Ishikawa (cell line): ENCODE data around the gene ADAM19.

ENCODE experiments used
- CEBPB ChIP-seq: IDR thresholded peaks from 2 replicates; pipeline ENCODE4 v1.6.1; 2012
- CREB1 ChIP-seq: IDR thresholded peaks from 2 replicates; pipeline ENCODE4 v1.6.1; 2012; ENCODE audit warnings: low read depth
- EGR1 ChIP-seq: IDR thresholded peaks from 2 replicates; pipeline ENCODE4 v1.6.1; 2012
- EP300 ChIP-seq: IDR thresholded peaks from 2 replicates; pipeline ENCODE4 v1.6.1; 2012; ENCODE audit warnings: borderline replicate concordance
- FOXM1 ChIP-seq: IDR thresholded peaks from 2 replicates; pipeline ENCODE4 v1.6.1; 2012; ENCODE audit warnings: low read depth, borderline replicate concordance
- NFIC ChIP-seq: IDR thresholded peaks from 2 replicates; pipeline ENCODE4 v1.6.1; 2012
- RAD21 ChIP-seq: IDR thresholded peaks from 2 replicates; pipeline ENCODE4 v1.6.1; 2012; ENCODE audit warnings: low read depth
- TAF1 ChIP-seq: IDR thresholded peaks from 2 replicates; pipeline ENCODE4 v1.6.1; 2012; ENCODE audit warnings: low read depth, mild to moderate bottlenecking
- TCF12 ChIP-seq: IDR thresholded peaks from 2 replicates; pipeline ENCODE4 v1.6.1; 2012; ENCODE audit warnings: low read depth
- TEAD4 ChIP-seq: IDR thresholded peaks from 2 replicates; pipeline ENCODE4 v1.6.1; 2012
- USF1 ChIP-seq: IDR thresholded peaks from 2 replicates; pipeline ENCODE4 v1.6.1; 2012
- YY1 ChIP-seq: IDR thresholded peaks from 2 replicates; pipeline ENCODE4 v1.6.1; 2012; ENCODE audit warnings: low read depth
- ZBTB7A ChIP-seq: IDR thresholded peaks from 2 replicates; pipeline ENCODE4 v1.6.1; 2012; ENCODE audit warnings: low read depth
- TF ChIP-seq, protein P1 (sequence below): IDR thresholded peaks from 2 replicates; pipeline ENCODE4 v1.6.1; 2012; ENCODE audit warnings: low read depth, mild to moderate bottlenecking
- TF ChIP-seq, protein P2 (sequence below): IDR thresholded peaks from 2 replicates; pipeline ENCODE4 v1.6.1; 2012

Gene ADAM19

DNA sequence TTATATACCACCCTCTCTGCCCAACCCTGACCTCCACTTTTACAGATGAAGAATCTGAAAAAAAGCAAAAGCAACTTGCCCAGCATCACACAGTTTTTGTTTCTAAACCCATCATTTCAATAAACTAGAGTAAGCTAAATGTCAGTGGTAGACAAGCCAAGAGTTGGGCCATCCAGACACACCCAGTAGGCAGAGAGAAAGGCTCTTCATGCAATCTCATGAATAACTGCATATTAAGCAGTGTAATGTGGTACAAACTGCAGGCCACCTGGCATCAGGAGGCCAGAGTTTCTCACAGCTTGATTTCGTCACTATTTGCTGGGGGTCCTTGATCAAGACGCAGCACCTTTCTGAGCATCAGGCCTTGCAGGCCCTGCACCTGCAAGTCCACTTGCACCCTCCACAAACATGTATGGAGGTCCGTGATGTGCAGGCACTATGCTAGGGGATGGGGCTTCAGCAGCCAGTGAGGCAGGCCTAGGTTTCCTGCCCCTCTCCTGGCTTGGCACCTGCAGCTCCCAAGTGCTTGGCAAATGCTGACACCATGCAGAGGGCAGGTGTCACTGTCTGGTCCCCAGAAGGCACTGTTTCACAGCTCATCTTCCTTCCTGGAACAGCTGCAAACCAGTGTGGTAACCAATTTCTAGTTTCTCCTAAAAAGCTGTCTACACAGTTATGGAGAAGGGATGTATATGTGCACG, 29.8 kb downstream of the ADAM19 start:
- TF ChIP-seq, protein P1, sequence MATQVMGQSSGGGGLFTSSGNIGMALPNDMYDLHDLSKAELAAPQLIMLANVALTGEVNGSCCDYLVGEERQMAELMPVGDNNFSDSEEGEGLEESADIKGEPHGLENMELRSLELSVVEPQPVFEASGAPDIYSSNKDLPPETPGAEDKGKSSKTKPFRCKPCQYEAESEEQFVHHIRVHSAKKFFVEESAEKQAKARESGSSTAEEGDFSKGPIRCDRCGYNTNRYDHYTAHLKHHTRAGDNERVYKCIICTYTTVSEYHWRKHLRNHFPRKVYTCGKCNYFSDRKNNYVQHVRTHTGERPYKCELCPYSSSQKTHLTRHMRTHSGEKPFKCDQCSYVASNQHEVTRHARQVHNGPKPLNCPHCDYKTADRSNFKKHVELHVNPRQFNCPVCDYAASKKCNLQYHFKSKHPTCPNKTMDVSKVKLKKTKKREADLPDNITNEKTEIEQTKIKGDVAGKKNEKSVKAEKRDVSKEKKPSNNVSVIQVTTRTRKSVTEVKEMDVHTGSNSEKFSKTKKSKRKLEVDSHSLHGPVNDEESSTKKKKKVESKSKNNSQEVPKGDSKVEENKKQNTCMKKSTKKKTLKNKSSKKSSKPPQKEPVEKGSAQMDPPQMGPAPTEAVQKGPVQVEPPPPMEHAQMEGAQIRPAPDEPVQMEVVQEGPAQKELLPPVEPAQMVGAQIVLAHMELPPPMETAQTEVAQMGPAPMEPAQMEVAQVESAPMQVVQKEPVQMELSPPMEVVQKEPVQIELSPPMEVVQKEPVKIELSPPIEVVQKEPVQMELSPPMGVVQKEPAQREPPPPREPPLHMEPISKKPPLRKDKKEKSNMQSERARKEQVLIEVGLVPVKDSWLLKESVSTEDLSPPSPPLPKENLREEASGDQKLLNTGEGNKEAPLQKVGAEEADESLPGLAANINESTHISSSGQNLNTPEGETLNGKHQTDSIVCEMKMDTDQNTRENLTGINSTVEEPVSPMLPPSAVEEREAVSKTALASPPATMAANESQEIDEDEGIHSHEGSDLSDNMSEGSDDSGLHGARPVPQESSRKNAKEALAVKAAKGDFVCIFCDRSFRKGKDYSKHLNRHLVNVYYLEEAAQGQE: no peak
- TF ChIP-seq RAD21: no peak
- TF ChIP-seq TCF12: no peak
- TF ChIP-seq, protein P2, sequence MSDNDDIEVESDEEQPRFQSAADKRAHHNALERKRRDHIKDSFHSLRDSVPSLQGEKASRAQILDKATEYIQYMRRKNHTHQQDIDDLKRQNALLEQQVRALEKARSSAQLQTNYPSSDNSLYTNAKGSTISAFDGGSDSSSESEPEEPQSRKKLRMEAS: no peak
- no peak for TF ChIP-seq EGR1
- TF ChIP-seq TEAD4: no peak
- no peak for TF ChIP-seq TAF1

DNA sequence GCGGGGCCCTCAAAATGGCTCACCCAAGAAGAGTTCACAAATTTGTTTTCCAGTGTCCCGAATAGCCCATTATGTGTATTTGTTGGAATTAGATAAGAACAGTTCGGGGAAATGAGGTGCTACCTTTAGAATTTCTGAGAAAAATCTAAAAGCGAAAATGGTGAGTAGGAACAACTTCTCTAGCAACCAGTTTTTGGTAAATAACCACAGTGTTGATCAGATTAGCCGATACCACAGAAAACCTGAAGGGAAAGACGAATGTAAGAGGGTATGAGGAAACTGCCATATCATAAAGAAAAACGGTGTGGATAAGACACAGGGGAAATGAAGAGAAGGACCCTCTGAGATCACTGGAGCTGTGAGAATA, 31.0 kb downstream of the ADAM19 start:
- TF ChIP-seq CREB1 (no peak), FOXM1 (no peak), USF1 (no peak), CEBPB (no peak), ZBTB7A (no peak)

DNA sequence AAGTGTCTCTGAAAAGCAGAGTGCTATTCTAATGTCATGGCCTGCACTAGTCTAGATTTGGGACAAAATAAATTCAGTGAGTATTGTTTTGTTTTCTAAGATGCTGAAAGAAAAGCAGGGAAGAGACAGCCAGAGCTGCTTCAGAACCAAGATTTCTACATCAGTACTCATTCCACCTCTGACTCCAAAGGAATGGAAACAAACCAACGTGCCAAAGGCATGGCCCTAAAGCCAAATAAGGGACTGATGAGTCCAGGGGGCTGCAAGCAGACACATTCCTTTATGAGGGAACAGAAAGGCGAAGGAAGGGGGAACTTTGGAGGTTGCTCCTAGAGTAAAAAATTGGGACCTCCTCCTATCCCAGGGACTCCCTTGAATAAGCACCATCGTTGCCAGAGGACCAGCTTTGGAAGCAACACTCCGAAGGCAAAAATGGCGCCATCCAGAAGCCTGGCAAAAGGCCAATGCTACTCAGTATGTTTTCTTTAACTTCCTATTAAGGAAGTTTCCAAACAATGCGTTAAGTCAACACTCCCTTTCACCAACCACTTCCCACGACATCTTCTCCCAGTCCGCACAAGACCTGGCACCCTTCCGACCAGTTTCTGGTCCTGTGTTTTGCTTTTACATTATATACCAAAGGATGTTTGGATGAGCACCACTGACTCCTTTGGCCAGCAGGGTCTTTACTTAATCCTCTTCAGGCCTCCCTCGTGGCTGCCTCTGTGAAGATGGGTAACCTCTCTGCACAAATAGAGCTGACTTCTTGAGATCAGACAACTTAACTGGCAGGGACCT, 31.6 kb downstream of the ADAM19 start:
- TF ChIP-seq FOXM1: no peak

DNA sequence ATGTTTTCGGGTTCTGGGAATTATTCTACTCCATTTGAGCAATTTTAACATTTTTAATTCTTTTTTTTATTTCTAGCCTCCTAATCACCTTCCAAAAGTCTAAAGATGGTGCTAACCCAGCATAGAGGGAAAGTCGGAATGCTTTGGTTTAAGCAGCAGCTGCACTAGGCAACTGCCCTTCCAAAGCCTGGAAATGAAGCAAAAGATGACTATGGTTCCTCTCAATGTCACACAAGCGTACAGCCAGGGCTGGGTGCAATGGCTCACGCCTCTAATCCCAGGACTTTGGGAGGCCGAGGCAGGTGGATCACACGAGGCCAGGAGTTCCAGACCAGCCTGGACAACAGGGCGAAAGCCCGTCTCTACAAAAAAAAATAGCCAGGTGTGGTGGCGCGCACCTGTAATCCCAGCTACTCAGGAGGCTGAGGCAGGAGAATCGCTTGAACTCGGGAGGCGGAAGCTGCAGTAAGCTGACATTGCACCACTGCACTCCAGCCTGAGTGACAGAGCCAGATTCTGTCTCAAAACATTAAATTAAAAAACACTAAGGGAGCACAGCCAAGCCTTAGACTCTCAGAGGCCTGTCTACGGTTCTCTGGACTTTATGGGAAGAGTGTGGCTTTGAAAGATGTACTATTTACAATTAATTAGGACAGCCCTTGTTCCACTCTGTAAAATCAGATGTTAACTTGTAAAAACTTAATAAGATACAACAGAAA, 33.1 kb downstream of the ADAM19 start:
- TF ChIP-seq CREB1 (no peak), TCF12 (no peak), RAD21 (no peak), USF1 (no peak), YY1 (no peak), EGR1 (no peak), NFIC (no peak), FOXM1 (no peak), CEBPB (no peak), TEAD4 (no peak), ZBTB7A (no peak)
- TF ChIP-seq, protein P2: no peak
- TF ChIP-seq, protein P1: no peak

DNA sequence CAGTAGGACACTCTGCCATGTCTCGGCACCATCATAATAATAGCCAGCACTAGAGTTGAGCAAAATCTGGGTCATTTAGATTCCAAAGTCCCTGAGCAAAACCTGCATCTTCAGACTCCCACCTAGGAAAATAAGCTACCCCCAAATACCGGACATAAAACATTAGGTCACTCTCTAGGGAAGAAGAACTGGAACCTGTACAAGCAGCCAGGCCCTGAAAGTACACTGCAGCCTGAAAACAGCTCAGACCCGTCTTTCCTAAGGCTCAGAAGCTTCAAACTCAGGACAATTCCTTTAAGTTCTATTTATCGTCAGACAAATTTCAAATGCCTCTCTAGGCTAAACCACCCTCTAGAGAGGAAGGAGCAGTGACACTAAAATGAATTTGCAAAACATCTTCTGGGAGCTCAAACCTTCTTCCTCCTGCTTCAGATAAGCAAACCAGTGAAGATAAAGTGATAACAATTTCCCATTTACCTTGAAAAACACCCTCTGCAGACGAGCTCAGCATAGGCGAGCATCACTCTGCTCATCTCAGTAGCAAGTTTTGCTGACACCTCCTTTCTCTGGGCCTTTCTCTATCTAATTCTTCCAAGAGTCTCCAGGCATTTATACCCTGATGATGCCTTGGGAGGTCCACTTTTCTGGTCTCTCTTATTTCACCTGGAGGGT, 34.0 kb downstream of the ADAM19 start:
- no peak for TF ChIP-seq EGR1

DNA sequence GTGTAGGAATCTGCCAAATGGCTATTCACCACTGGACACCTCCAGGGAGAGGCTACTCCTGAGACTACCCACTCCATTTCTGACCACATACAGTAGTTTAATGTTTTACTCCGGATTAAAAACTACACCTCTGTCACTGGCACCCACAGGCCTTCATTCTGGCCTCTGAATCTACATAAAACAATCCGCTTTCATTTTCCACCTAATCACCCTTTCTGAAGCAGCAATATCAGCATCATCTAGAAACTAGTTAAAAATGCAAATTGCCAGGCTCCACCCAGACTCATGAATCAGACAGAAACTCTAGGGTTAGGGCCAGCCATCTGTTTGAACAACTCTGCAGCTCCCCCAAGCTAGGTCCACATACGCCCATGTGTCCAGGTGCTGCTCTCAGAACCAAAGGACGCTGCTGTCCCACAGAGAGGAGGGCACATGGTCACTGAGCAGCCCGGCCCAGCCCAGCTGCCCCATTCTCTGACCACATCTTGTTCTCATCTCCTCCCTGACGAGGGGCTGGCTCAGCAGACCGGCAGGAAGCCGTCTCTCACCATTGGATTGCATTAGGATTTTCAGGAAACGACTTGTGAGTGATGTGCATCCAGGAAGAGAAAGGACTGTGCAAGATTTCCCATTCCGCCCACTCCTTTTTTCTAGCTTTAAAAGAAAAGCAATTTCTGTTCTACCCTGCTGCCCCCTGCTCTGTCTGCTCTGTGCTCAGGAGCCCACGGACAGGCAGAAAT, 34.7 kb downstream of the ADAM19 start:
- TF ChIP-seq FOXM1: no peak
- TF ChIP-seq EP300: no peak
- no peak for TF ChIP-seq CEBPB
- TF ChIP-seq EGR1: no peak
- no peak for TF ChIP-seq RAD21
- no peak for TF ChIP-seq ZBTB7A
- TF ChIP-seq CREB1: no peak
- TF ChIP-seq NFIC: no peak
- TF ChIP-seq YY1: no peak
- TF ChIP-seq, protein P1: no peak
- TF ChIP-seq TAF1: no peak
- TF ChIP-seq, protein P2: no peak
- TF ChIP-seq USF1: no peak
- TF ChIP-seq TCF12: no peak
- TF ChIP-seq TEAD4: no peak
